ENCODE results near the gene HRH2.
"Not testable (repeated sequence)": the region's sequence is repeated elsewhere in the genome, so short reads cannot be mapped to it uniquely, and the experiment has no call there.

Gene HRH2

GRCh38 chr5:175714479-175715085 lies 56.7 kb downstream of the HRH2 start:
- no peak for DNase-seq (ENCODE audit: low spot score)

DNA sequence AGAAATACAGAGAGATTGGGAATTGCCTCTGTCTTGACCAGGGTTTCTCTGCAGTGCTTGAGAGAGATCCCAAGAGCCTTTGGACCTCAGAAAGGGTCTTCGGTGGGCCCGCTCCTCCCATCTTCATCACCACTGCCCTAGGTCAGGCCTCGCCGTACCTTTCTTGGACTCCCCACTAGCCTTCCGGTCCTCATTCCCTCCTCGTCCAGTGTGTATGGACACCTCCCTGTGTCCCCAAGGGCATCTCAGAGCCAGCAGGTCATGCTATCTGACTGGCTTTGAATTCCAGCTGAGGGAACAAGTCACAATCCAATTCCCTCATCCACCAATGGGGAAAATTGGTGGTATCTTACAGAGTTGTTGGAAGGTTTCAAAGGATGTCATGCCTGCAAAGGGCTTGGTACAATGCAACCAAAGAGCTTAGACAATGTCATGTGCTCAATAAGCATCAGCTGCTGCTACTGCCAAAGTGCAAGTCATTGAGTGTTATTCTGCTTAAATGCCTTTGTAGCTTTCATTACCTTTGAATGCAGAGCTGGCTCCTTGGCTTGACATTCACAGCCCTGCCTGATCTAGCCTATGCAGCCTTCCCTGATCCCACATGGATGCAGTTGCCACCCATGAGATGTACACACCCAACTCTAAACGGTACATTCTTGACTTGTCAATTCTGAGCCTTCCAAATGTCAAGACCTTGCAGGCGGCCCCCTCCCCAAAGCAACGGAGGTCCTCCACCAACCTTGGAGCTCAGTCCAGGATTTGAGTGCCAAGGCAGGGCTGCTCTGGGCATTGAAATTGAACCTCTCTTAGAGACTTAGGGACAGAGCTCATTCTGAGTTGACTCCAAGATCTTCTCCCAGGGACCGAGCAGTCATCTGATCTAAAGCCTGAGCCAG lies 58.0 kb downstream of the HRH2 start:
- no peak for DNase-seq (ENCODE audit: low spot score)

DNA sequence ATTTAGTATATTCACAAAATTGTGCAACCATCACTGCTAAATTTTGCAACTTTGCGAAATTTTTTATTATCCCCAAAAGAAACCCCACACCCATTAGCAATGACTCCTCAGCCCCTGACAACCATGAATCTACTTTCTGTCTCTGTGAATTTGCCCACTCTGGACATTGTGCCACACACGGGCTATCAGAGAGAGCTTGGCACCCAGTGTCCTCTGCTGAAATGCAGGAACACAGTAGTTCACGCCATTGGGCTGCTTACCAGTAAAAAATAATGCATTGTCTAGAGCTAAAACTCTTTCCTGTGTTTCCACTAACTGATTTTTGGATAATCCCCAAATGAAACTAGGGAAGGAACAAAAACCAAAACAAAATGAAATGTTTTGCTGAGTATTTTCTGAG lies 60.0 kb downstream of the HRH2 start:
- no peak for DNase-seq (ENCODE audit: low spot score)

DNA sequence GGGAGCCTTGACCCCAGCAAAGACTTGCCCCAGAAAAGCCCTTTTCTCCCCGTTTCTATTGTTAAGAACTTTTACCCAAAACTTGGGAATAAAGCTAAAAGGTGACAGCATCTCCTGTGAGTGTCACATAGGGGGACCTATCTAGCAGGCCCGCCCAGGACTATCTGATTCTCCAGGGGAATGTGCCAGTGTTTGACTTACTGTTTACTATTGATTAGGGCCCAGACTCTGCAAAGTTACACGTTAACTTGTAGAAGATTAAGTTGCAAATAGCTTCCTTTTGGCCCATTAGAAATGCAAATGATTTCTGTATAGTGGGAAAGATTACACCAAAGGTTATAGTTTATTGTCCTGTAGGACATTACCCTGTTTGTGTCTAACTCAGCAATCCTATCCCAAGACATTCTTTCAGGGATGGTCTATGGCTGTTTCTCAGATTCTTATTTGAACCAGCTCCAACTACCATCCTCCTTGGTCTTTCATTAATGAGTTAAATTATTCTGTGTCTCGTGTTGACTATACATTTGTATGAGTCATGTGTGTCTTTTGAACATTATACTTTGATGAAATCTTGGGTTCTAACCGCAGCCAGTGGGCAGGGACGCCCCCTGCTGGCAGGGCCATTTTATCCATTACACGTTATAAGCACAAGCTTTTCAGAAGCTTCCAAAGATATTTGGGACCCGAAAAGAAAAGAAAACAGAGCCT lies 60.7 kb downstream of the HRH2 start:
- peak; percentile 45 for DNase-seq (ENCODE audit: low spot score)

DNA sequence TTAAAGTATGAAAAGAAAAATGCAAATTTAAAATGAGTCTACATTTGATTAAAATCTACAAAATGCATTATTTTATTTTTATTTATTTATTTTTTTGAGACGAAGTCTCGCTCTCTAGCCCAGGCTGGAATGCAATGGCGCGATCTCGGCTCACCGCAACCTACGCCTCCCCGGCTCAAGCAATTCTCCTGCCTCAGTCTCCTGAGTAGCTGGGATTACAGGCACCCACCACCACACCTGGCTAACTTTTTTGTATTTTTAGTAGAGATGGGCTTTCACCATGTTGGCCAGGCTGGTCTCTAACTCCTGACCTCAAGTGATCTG lies 61.2 kb downstream of the HRH2 start:
- not testable (repeated sequence) for DNase-seq (ENCODE audit: low spot score)

DNA sequence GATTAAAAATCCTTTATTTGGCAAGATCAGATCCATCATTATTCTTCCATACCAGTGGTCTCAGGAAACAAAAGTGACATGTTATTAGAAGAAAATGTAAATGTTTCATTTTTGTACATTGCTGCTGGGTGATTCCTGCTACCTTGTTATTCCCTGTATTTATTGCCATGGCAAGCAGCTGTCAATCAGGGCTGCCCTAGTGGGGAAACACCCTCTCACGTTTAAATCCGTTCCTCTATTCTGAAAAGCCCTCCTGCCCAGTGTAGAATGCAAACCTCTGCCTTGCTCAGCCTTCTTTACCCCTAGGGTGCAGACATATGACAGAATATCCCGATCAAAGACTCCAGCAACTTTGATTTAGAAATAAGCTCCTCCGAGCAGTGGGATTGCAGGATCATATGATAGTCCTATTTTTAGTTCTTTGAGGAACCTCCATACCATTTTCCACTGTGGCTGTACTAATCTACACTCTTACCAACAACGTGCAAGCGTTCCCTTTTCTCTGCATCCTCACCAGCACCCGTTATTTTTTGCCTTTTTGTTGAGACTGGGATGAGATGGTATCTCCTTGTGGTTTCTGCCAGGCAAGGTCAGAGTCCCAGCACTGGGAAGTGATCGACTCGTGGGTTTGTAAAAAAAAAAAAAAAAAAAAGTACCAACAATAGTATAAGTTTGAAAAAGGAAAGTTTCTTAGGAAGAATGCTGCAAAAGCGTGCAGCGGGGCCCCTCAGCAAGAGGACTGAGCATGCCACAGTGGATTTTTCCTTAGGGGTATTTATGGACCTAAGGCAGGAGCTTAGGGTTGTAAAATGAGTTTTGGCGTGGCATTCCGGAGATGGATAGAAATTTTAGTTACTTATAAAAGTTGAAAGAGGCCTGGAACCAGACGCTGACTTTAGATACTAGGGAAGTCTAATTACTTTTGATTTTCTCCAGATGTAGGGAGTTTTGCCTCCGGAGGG lies 66.7 kb downstream of the HRH2 start:
- DNase-seq (ENCODE audit: low spot score): no peak

GRCh38 chr5:175728316-175728715 lies 70.4 kb downstream of the HRH2 start:
- no peak for DNase-seq (ENCODE audit: low spot score)

GRCh38 chr5:175728885-175729828 lies 71.3 kb downstream of the HRH2 start:
- peak; percentile 57 for DNase-seq (ENCODE audit: low spot score)

GRCh38 chr5:175729829-175730277 lies 72.0 kb downstream of the HRH2 start:
- peak; percentile 94 for DNase-seq (ENCODE audit: low spot score)

GRCh38 chr5:175731172-175731571 lies 73.3 kb downstream of the HRH2 start:
- no peak for DNase-seq (ENCODE audit: low spot score)

DNA sequence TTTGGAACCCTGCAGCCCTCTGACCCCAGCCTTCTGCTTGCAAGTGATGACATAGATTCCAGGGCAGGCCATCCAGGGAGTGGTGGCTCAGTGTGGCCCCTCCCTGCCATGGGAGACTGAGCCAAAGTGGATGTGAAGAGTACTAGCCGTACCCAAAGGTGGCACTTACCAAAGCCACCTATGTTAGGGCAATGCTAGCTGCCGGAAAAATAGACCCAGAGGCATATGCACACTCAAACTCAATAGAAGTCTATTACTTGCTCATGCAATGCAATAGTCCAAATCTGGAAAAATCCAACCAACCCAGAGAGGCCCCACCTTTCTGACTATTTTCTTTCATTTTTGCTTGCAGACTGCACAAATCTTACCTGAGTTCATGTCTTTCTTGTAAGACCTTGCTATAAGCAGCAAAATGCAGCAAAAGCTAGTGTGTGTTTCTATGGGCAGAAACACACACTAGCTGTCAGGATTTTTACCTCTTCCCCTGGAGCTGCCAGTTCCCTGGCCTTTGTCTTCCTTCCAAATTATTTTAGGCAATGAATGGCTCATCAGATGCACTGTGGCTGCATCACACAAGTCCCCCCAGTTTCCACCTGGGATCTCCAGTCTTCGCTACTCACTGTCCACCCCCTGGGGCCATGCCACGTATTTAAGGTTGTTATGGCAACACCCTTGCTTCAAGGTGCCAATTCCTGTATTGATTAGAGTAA lies 74.0 kb downstream of the HRH2 start:
- DNase-seq (ENCODE audit: low spot score): no peak

DNA sequence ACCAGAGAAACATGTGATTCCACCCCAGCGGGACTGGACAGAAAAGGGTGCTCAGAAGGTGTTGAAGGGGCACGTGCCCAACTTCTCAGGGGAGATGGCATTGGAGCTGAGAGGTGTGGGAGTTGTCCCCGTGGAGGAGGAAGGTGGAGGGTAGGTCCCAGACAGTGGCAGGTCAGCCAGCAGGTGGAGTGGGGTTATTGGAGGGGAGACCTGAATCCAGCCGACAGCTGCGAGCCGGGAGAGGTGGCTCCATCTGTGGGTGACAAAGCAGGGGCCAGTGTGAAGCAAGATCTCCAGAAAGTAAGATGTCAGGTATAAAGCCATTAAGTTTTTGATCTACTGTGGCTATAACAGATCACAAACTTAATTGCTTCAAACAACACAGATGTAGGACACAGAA lies 75.1 kb downstream of the HRH2 start:
- no peak for DNase-seq (ENCODE audit: low spot score)

DNA sequence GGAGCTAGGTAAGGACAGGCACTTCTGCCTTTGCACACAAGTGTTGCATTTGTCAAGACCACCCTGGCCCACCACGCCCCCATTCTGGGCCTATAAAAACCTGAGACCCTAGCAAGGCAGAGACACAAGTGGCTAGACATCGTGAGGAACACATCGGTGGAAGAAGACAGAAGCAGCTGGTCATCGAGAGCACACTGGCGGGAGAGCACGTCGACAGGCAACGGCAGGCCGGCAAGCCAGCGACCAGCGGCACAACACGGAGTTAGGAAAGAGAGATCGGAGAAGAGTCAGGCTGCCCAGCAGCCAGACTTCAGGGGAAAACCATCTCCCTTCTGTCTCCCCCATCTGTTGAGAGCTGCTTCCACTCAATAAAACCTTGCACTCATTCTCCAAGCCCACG lies 76.1 kb downstream of the HRH2 start:
- DNase-seq (ENCODE audit: low spot score): no peak

- no peak for DNase-seq (ENCODE audit: low spot score)
Measured at GRCh38 chr5:175734501-175734900, 76.6 kb downstream of the HRH2 start.

- no peak for DNase-seq (ENCODE audit: low spot score)
Measured at GRCh38 chr5:175735701-175736100, 77.8 kb downstream of the HRH2 start.

GRCh38 chr5:175736652-175737051 lies 78.8 kb downstream of the HRH2 start:
- DNase-seq (ENCODE audit: low spot score): no peak

- no peak for DNase-seq (ENCODE audit: low spot score)
Measured at GRCh38 chr5:175737481-175737880, 79.6 kb downstream of the HRH2 start.

DNA sequence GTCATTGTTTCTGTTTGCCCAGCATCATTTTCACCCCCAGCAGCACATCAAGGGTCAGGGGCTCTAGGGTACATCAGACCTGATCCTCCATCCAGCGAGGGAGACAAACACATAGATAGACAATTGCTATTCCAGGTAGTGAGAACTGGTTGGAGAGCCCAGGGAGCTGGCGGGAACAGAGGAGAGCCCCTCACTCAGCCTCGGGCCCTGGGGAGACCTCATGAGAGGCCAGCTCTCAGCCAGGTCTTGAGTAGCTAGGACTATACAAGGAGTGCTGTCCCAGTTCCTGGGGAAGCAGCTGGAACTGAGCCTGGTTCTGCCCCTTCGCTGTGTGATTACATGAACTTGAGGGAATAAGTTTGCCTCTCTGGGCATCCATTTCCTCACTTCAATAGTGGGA lies 80.3 kb downstream of the HRH2 start:
- no peak for DNase-seq (ENCODE audit: low spot score)

GRCh38 chr5:175738602-175739133 lies 80.8 kb downstream of the HRH2 start:
- no peak for DNase-seq (ENCODE audit: low spot score)

GRCh38 chr5:175740014-175740413 lies 82.1 kb downstream of the HRH2 start:
- DNase-seq (ENCODE audit: low spot score): no peak
